IPS-18c (cell line): ENCODE results near the gene NOX3.
"Not testable (repeated sequence)": the region's sequence is repeated elsewhere in the genome, so short reads cannot be mapped to it uniquely, and the experiment has no call there.

ENCODE experiments used
- H3K4me3 ChIP-seq: 2 replicates; pipeline ENCODE4 v1.7.0; 2013; ENCODE audit warnings: low read depth, mild to moderate bottlenecking, low read length, moderate library complexity; ENCODE audit not compliant: insufficient read depth
- H3K9me3 ChIP-seq: one replicate; pipeline ENCODE4 v1.6.1; 2013; ENCODE audit warnings: mild to moderate bottlenecking, low read length, moderate library complexity; ENCODE audit not compliant: control insufficient read depth, insufficient read depth

The NOX3 gene

DNA sequence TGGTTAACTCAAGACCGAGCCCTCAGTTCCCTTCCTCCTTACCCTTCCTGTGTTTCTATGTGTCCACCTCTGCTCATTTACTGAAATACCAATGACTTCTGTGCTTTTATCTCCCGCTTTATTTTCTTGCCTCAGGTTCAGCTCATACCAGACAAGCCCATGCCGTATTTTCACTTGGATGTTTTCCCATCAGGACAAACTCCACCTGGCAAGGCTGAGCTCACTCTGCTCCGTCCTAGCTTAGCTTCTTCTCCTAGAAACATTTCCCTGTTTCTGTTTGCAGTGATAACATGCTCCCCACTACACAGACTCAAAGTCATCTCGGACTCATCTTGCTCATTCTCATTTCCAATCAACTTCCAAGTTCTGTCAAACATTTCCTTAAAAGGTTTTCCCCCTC is 84.4 kb downstream of the NOX3 start:
- H3K4me3 ChIP-seq, result no peak overlapping the region
- H3K9me3 ChIP-seq, result no peaks in the 10 kb centered on the region

- H3K4me3 ChIP-seq, result no peak overlapping the region
- H3K9me3 ChIP-seq, result no peaks in the 10 kb centered on the region
Measured at GRCh38 chr6:155366325-155366724, 89.3 kb downstream of the NOX3 start.

DNA sequence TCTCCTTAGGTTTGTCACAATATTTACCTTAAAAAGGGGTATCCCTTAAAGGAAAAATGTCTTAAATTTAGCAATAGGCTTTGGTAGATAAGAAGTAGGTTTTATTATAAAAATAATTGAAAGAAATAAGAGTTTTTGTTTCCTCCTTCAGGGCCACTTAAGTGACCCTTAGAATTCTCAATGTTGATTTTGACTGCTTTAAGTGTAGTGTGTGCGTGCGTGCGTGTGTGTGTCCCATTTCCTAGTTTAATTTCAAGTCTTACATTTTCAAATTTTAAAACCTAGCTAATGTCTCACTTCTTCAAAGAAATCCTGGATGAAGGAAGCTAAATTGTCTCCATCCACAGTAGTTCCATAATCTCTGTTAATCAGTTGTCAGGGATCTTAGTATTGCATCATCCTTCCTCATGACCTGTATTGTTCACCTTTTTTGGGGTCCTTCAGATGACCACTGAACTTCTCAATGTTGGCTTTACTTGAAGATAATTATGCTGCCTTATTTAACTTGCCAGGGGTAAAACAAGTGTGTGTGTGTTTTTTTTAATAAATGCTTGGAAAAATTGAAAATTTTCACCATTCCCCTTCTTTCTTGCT is 90.7 kb downstream of the NOX3 start:
- no peak overlapping the region for H3K4me3 ChIP-seq
- no peaks in the 10 kb centered on the region for H3K9me3 ChIP-seq

DNA sequence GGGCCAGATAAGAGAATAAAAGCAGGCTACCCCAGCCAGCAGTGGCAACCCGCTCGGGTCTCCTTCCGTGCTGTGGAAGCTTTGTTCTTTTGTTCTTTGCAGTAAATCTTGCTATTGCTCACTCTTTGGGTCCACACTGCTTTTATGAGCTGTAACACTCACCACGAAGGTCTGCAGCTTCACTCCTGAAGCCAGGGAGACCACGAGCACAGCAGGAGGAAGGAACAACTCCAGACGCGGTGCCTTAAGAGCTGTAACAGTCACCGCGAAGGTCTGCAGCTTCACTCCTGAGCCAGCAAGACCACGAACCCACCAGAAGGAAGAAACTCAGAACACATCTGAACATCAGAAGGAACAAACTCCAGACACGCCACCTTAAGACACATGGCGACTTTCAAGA is 91.6 kb downstream of the NOX3 start:
- H3K4me3 ChIP-seq, H3K9me3 ChIP-seq: not testable (repeated sequence)

- not testable (repeated sequence) for H3K4me3 ChIP-seq
Measured at GRCh38 chr6:155362968-155363632, 92.5 kb downstream of the NOX3 start.

GRCh38 chr6:155354167-155354566 is 101.5 kb downstream of the NOX3 start:
- Histone ChIP-seq H3K9me3 (peaks cover 2% of the 10 kb centered on the region), H3K4me3 (no peak overlapping the region)

More at GRCh38 chr6:155362968-155363632, 92.5 kb downstream of the NOX3 start:
- not testable (repeated sequence) for H3K9me3 ChIP-seq

GRCh38 chr6:155352811-155353210 is 102.8 kb downstream of the NOX3 start:
- Histone ChIP-seq H3K9me3 (peaks cover 3% of the 10 kb centered on the region), H3K4me3 (no peak overlapping the region)

- no peak overlapping the region for H3K4me3 ChIP-seq
Measured at GRCh38 chr6:155352130-155352420, 103.6 kb downstream of the NOX3 start.

DNA sequence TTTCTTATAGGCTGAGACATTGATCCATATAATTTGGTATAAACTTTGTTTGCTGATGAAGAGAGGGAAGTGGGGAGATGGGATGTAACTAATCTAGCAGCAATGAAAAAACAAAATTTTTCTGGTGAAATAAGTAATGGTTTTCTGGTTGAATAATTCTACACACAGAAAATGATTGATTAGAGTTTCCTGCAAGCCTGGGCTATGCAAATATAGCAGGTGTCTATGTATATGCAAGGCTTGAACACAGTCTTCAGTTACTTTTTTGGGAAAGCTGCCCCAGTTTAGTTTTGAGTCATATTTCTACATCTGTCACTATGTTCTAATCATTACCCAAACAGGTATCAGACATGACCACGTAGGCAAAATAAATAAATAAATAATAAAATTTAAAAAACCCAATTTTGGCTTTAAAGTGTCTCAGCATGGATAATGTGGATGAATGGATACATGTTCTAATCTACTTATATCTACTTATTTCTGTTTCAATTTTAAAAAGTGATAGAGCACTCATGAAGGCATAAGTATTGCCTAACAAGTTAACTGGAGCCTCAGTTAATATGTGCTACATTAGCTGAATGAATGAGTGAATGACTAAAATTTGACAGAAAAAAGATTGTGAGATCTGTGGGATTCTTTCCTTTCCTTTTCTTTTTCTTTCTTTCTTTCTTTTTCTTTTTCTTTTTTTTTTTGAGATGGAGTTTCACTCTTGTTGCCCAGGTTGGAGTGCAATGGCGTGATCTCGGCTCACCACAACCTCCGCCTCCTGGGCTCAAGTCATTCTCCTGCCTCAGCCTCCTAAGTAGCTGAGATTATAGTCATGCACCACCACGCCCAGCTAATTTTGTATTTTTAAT is 104.1 kb downstream of the NOX3 start:
- Histone ChIP-seq H3K9me3 (peaks cover 5% of the 10 kb centered on the region), H3K4me3 (no peak overlapping the region)

More at GRCh38 chr6:155352130-155352420, 103.6 kb downstream of the NOX3 start:
- peaks cover 3% of the 10 kb centered on the region for H3K9me3 ChIP-seq

DNA sequence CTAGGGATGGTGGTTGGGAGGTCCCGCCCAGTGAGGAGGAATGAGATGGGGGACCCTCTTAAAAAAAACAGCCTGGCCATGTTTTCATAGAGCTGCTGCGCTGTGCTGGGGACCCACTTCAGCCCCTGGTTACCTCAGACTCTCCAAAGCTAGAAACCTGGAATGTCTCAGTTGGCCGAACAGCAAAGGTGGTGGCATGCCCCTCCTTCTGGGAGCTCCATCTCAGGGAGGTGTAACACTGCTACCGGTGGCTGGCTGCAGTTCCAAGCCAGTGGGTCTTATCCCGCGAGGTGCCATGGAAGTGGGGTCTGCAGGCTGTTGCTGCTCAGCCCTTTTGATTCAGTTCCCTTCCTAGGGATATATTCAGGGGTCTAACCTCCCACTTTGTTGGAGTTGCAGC is 105.7 kb downstream of the NOX3 start:
- no peak overlapping the region for H3K4me3 ChIP-seq
- H3K9me3 ChIP-seq, result peaks cover 5% of the 10 kb centered on the region

DNA sequence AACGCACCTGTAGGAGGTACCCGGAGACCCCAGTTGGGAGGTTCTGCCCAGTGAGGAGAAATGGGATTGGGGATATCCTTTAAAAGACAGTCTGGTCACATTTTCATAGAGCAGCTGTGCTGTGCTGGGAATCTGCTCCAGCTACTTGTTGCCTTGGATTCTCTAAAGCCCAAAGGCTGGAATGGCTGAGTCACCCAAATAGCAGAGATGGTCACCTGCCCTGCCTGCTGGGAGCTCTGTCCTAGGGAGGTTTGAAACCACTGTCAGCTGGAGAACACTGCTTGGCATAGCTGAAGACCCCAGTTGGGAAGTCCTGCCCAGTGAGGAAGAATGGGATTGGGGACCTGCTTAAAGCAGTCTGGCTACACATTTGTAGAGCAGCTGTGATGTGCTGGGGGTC is 106.5 kb downstream of the NOX3 start:
- Histone ChIP-seq H3K9me3 (peaks cover 5% of the 10 kb centered on the region), H3K4me3 (no peak overlapping the region)

DNA sequence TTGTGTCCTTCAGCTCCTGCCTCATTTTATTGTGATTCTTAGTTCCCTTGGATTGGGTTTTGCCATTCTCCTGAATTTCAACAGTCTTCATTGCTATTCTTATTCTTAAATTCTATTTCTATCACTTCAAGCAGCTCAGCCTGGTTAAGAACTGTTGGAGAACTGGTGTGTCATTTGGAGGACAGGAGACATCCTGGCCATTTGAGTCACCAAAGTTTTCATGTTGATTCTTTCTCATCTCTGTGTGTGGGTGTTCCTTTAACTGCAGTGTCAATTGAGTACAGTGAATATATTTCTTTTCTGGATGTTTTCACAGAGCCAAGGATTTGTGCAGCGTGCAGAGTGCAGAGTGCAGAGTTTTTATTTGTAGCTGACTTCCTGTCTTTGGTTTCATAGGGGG is 107.8 kb downstream of the NOX3 start:
- no peak overlapping the region for H3K4me3 ChIP-seq
- H3K9me3 ChIP-seq, result peaks cover 5% of the 10 kb centered on the region

DNA sequence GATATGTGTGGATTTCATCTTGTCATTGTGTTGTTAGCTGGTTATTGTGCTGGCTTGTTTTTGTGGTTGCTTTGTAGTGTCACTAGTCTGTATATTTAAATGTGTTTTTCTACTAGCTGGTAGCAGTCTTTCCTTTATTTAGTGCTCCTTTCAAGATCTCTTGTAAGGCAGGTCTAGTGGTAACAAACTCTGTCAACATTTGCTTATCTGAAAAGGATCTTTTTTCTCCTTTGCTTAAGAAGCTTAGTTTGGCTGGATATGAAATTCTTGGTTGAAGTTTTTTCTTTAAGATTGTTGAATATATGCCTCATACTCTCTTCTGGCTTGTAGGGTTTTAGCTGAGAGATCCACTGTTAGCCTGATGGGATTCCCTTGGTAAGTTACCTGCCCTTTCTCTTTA is 108.7 kb downstream of the NOX3 start:
- H3K4me3 ChIP-seq, result no peak overlapping the region
- H3K9me3 ChIP-seq, result peaks cover 5% of the 10 kb centered on the region
